ENCODE measurements around the gene PHKA2.

The PHKA2 gene

DNA sequence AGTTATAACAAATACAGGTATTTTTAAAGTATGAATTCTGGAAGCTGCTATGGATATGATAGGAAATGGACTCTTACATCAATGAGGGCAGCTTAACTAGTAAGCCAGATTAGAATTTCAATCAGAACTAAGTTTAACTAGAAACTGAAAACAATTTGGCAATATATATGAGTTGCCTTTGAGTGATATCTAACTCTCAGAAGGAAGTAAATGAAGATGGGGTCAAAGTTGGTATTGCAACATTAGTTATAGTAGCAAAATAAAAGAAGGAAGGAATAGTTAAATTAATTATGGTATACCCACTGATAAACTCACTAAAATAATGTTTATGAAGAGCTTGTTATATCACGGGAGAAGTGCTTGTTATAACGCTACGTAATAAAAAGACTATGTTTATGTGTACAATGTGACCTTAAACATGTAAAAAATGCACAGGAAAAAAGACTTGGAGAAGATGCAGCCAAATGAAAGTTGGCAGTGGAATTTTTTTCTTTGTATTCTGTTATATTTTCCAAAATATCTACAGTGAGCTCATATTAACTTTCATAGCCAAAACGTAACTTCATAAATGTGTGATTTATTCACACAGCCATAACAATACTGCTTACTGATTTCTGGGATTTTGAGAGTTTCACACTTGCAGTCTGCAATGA, 34.5 kb downstream of the PHKA2 start:
- no peak overlapping the region for H2BK120ac ChIP-seq (ENCODE audit: low read depth, low read length)
- no peaks in the 10 kb centered on the region for H3K79me2 ChIP-seq (ENCODE audit: control insufficient read depth, insufficient read depth, low read length)
- no peaks in the 10 kb centered on the region for H3K36me3 ChIP-seq (ENCODE audit: control insufficient read depth, insufficient read depth, low read length)
- no peak overlapping the region for H2AK5ac ChIP-seq (ENCODE audit: low read length)
- WGBS (ENCODE audit: extremely low coverage, insufficient coverage, low lambda C conversion rate) = no CpG with 5 or more reads among the region's 4 CpGs
- H3K18ac ChIP-seq (ENCODE audit: low read length) = no peak overlapping the region
- no peak overlapping the region for H3K27ac ChIP-seq (ENCODE audit: low read depth, low read length)
- DNase-seq = no peak
- H3K79me1 ChIP-seq (ENCODE audit: low read length) = no peaks in the 10 kb centered on the region
- H2BK15ac ChIP-seq (replicated peaks; ENCODE audit: low read depth) = no peak overlapping the region
- H2BK5ac ChIP-seq (ENCODE audit: low read length) = no peak overlapping the region
- no peak overlapping the region for H3K4ac ChIP-seq (ENCODE audit: low read depth, low read length)
- no peak overlapping the region for H3K23ac ChIP-seq (ENCODE audit: low read length)
- H3K27me3 ChIP-seq (ENCODE audit: insufficient read depth, low read length, poor library complexity) = no peaks in the 10 kb centered on the region
- no peak overlapping the region for H3K9ac ChIP-seq (ENCODE audit: low read length)
- H4K5ac ChIP-seq (ENCODE audit: low read length) = no peak overlapping the region
- H3K4me3 ChIP-seq (ENCODE audit: low read length) = no peak overlapping the region
- H4K8ac ChIP-seq (ENCODE audit: low read depth, low read length) = no peak overlapping the region
- no peaks in the 10 kb centered on the region for H3K4me1 ChIP-seq (ENCODE audit: control insufficient read depth, low read depth, low read length)
- no peak overlapping the region for H3K56ac ChIP-seq (ENCODE audit: low read length)
- no peak overlapping the region for H3K4me2 ChIP-seq (ENCODE audit: low read length)

DNA sequence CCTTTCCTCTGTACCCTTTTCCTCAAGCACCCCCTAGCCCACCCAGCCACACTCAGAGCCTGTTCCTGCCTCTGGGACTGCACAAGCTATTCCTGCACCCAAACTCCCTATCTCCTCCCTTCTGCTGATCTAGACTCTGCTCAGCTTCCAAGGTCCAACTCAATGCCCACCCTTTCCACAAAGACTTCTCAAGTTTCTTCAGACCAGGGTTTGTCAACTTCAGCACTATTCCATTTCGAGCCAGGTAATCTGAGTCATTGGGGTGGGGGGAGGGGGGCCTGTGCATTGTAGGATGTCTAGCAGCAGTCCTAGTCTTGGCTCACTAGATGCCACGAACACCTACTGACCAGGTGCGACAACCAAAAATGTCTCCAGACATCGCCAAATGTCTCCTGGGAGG, 37.3 kb downstream of the PHKA2 start:
- Histone ChIP-seq H3K79me2 (ENCODE audit: control insufficient read depth, insufficient read depth, low read length) (no peaks in the 10 kb centered on the region), H4K8ac (ENCODE audit: low read depth, low read length) (no peak overlapping the region), H2BK5ac (ENCODE audit: low read length) (no peak overlapping the region), H3K4ac (ENCODE audit: low read depth, low read length) (no peak overlapping the region), H3K4me1 (ENCODE audit: control insufficient read depth, low read depth, low read length) (no peaks in the 10 kb centered on the region), H2AK5ac (ENCODE audit: low read length) (no peak overlapping the region), H3K23ac (ENCODE audit: low read length) (no peak overlapping the region), H3K9ac (ENCODE audit: low read length) (no peak overlapping the region), H3K27me3 (ENCODE audit: insufficient read depth, low read length, poor library complexity) (no peaks in the 10 kb centered on the region), H3K79me1 (ENCODE audit: low read length) (no peaks in the 10 kb centered on the region), H4K5ac (ENCODE audit: low read length) (no peak overlapping the region), H2BK15ac (replicated peaks; ENCODE audit: low read depth) (no peak overlapping the region), H3K56ac (ENCODE audit: low read length) (no peak overlapping the region), H2BK120ac (ENCODE audit: low read depth, low read length) (no peak overlapping the region), H3K18ac (ENCODE audit: low read length) (no peak overlapping the region), H3K4me2 (ENCODE audit: low read length) (no peak overlapping the region), H3K27ac (ENCODE audit: low read depth, low read length) (no peak overlapping the region), H3K36me3 (ENCODE audit: control insufficient read depth, insufficient read depth, low read length) (no peaks in the 10 kb centered on the region), H3K4me3 (ENCODE audit: low read length) (no peak overlapping the region)
- DNase-seq = no peak
- WGBS (ENCODE audit: extremely low coverage, insufficient coverage, low lambda C conversion rate) = no CpG with 5 or more reads among the region's 4 CpGs

GRCh38 chrX:18946157-18946556, 37.8 kb downstream of the PHKA2 start:
- Histone ChIP-seq H2AK5ac (ENCODE audit: low read length) (no peak overlapping the region), H2BK120ac (ENCODE audit: low read depth, low read length) (no peak overlapping the region), H3K56ac (ENCODE audit: low read length) (no peak overlapping the region), H3K4ac (ENCODE audit: low read depth, low read length) (no peak overlapping the region), H3K23ac (ENCODE audit: low read length) (no peak overlapping the region), H3K4me2 (ENCODE audit: low read length) (no peak overlapping the region), H4K5ac (ENCODE audit: low read length) (no peak overlapping the region), H3K27ac (ENCODE audit: low read depth, low read length) (no peak overlapping the region), H3K9ac (ENCODE audit: low read length) (no peak overlapping the region), H3K79me2 (ENCODE audit: control insufficient read depth, insufficient read depth, low read length) (no peaks in the 10 kb centered on the region), H2BK5ac (ENCODE audit: low read length) (no peak overlapping the region), H3K36me3 (ENCODE audit: control insufficient read depth, insufficient read depth, low read length) (no peaks in the 10 kb centered on the region), H2BK15ac (replicated peaks; ENCODE audit: low read depth) (no peak overlapping the region), H3K27me3 (ENCODE audit: insufficient read depth, low read length, poor library complexity) (no peaks in the 10 kb centered on the region), H3K79me1 (ENCODE audit: low read length) (no peaks in the 10 kb centered on the region), H3K4me3 (ENCODE audit: low read length) (no peak overlapping the region), H3K4me1 (ENCODE audit: control insufficient read depth, low read depth, low read length) (no peaks in the 10 kb centered on the region), H3K18ac (ENCODE audit: low read length) (no peak overlapping the region), H4K8ac (ENCODE audit: low read depth, low read length) (no peak overlapping the region)
- WGBS (ENCODE audit: extremely low coverage, insufficient coverage, low lambda C conversion rate) = no CpG with 5 or more reads among the region's 6 CpGs
- peak; percentile 15 for DNase-seq

DNA sequence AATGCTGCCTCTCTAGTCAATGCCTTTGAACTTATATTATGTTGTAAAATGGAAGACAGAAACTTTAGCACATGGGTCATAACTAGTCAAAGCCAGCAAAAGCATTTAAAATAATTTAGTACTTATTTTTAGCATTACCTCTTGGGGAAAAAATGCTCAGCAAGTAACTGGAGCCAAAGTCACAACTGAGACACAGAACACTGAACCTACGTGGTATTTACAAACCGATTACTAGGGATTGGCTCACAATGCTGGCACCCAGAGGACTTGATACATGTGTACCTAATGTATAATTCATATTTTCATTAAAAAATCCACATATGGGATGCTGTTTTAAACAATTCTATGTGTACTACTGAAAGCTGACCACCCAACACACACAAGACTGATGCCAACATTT, 38.4 kb downstream of the PHKA2 start:
- Histone ChIP-seq H3K79me2 (ENCODE audit: control insufficient read depth, insufficient read depth, low read length) (no peaks in the 10 kb centered on the region), H3K9ac (ENCODE audit: low read length) (no peak overlapping the region), H2BK120ac (ENCODE audit: low read depth, low read length) (no peak overlapping the region), H3K4me1 (ENCODE audit: control insufficient read depth, low read depth, low read length) (no peaks in the 10 kb centered on the region), H4K8ac (ENCODE audit: low read depth, low read length) (no peak overlapping the region), H2BK5ac (ENCODE audit: low read length) (no peak overlapping the region), H2BK15ac (replicated peaks; ENCODE audit: low read depth) (no peak overlapping the region), H3K23ac (ENCODE audit: low read length) (no peak overlapping the region), H3K27ac (ENCODE audit: low read depth, low read length) (no peak overlapping the region), H3K4me3 (ENCODE audit: low read length) (no peak overlapping the region), H3K56ac (ENCODE audit: low read length) (no peak overlapping the region), H3K79me1 (ENCODE audit: low read length) (no peaks in the 10 kb centered on the region), H3K4ac (ENCODE audit: low read depth, low read length) (no peak overlapping the region), H3K18ac (ENCODE audit: low read length) (no peak overlapping the region), H3K4me2 (ENCODE audit: low read length) (no peak overlapping the region), H4K5ac (ENCODE audit: low read length) (no peak overlapping the region), H3K27me3 (ENCODE audit: insufficient read depth, low read length, poor library complexity) (no peaks in the 10 kb centered on the region), H3K36me3 (ENCODE audit: control insufficient read depth, insufficient read depth, low read length) (no peaks in the 10 kb centered on the region), H2AK5ac (ENCODE audit: low read length) (no peak overlapping the region)
- DNase-seq = no peak
- WGBS (ENCODE audit: extremely low coverage, insufficient coverage, low lambda C conversion rate) = no CpG with 5 or more reads among the region's 2 CpGs

- Histone ChIP-seq H3K36me3 (ENCODE audit: control insufficient read depth, insufficient read depth, low read length) (no peaks in the 10 kb centered on the region), H3K27me3 (ENCODE audit: insufficient read depth, low read length, poor library complexity) (no peaks in the 10 kb centered on the region), H3K23ac (ENCODE audit: low read length) (no peak overlapping the region), H3K4ac (ENCODE audit: low read depth, low read length) (no peak overlapping the region), H3K79me2 (ENCODE audit: control insufficient read depth, insufficient read depth, low read length) (no peaks in the 10 kb centered on the region), H2BK15ac (replicated peaks; ENCODE audit: low read depth) (no peak overlapping the region), H2AK5ac (ENCODE audit: low read length) (no peak overlapping the region), H3K4me3 (ENCODE audit: low read length) (no peak overlapping the region), H3K18ac (ENCODE audit: low read length) (no peak overlapping the region), H3K4me2 (ENCODE audit: low read length) (no peak overlapping the region), H3K4me1 (ENCODE audit: control insufficient read depth, low read depth, low read length) (no peaks in the 10 kb centered on the region), H3K9ac (ENCODE audit: low read length) (no peak overlapping the region), H3K27ac (ENCODE audit: low read depth, low read length) (no peak overlapping the region), H2BK120ac (ENCODE audit: low read depth, low read length) (no peak overlapping the region), H3K56ac (ENCODE audit: low read length) (no peak overlapping the region), H2BK5ac (ENCODE audit: low read length) (no peak overlapping the region), H4K8ac (ENCODE audit: low read depth, low read length) (no peak overlapping the region), H4K5ac (ENCODE audit: low read length) (no peak overlapping the region), H3K79me1 (ENCODE audit: low read length) (no peaks in the 10 kb centered on the region)
- DNase-seq = no peak
- no CpG with 5 or more reads among the region's 4 CpGs for WGBS (ENCODE audit: extremely low coverage, insufficient coverage, low lambda C conversion rate)
Observed at GRCh38 chrX:18944482-18944881, 39.4 kb downstream of the PHKA2 start.

- H2AK5ac ChIP-seq (ENCODE audit: low read length) = no peak overlapping the region
- DNase-seq = no peak
- H3K27me3 ChIP-seq (ENCODE audit: insufficient read depth, low read length, poor library complexity) = no peaks in the 10 kb centered on the region
- H3K4me1 ChIP-seq (ENCODE audit: control insufficient read depth, low read depth, low read length) = no peaks in the 10 kb centered on the region
- no peak overlapping the region for H3K9ac ChIP-seq (ENCODE audit: low read length)
- no peaks in the 10 kb centered on the region for H3K79me2 ChIP-seq (ENCODE audit: control insufficient read depth, insufficient read depth, low read length)
- H2BK15ac ChIP-seq (replicated peaks; ENCODE audit: low read depth) = no peak overlapping the region
- H3K18ac ChIP-seq (ENCODE audit: low read length) = no peak overlapping the region
- no peaks in the 10 kb centered on the region for H3K36me3 ChIP-seq (ENCODE audit: control insufficient read depth, insufficient read depth, low read length)
- H3K56ac ChIP-seq (ENCODE audit: low read length) = no peak overlapping the region
- no peaks in the 10 kb centered on the region for H3K79me1 ChIP-seq (ENCODE audit: low read length)
- no peak overlapping the region for H2BK120ac ChIP-seq (ENCODE audit: low read depth, low read length)
- H2BK5ac ChIP-seq (ENCODE audit: low read length) = no peak overlapping the region
- no peak overlapping the region for H3K23ac ChIP-seq (ENCODE audit: low read length)
- H3K4me2 ChIP-seq (ENCODE audit: low read length) = no peak overlapping the region
- H4K5ac ChIP-seq (ENCODE audit: low read length) = no peak overlapping the region
- WGBS (ENCODE audit: extremely low coverage, insufficient coverage, low lambda C conversion rate) = no CpG with 5 or more reads among the region's 2 CpGs
- H3K4ac ChIP-seq (ENCODE audit: low read depth, low read length) = no peak overlapping the region
- no peak overlapping the region for H3K4me3 ChIP-seq (ENCODE audit: low read length)
- no peak overlapping the region for H3K27ac ChIP-seq (ENCODE audit: low read depth, low read length)
- no peak overlapping the region for H4K8ac ChIP-seq (ENCODE audit: low read depth, low read length)
Observed at GRCh38 chrX:18941896-18942295, 42.0 kb downstream of the PHKA2 start.
